CD1c-positive myeloid dendritic cell (primary cell): ENCODE measurements around the gene FTHL17.

ENCODE experiments used
- DNase-seq: peaks from one replicate; pipeline ENCODE4 v3.0.0-alpha.2; 2016; ENCODE audit errors: extremely low spot score

FTHL17 gene

GRCh38 chrX:31071725-31072124 lies at the start of gene FTHL17:
Gene FTHL17, minus strand, starts transcription at chrX:31072041. Its CDS starts 88 bp downstream, at chrX:31071953.
- DNase-seq, result no peak

- no peak for DNase-seq
Observed at GRCh38 chrX:31117266-31117665, 45.4 kb upstream of the FTHL17 start.

GRCh38 chrX:31115398-31115797 lies 43.6 kb upstream of the FTHL17 start:
- no peak for DNase-seq

GRCh38 chrX:31114858-31115257 lies 43.0 kb upstream of the FTHL17 start:
- no peak for DNase-seq

GRCh38 chrX:31112226-31112999 lies 40.6 kb upstream of the FTHL17 start:
- DNase-seq, result no peak

- no peak for DNase-seq
Observed at GRCh38 chrX:31110657-31111056, 38.8 kb upstream of the FTHL17 start.

GRCh38 chrX:31099536-31100090 lies 27.8 kb upstream of the FTHL17 start:
- no peak for DNase-seq

- DNase-seq, result no peak
Observed at GRCh38 chrX:31098079-31098478, 26.2 kb upstream of the FTHL17 start.

GRCh38 chrX:31093639-31093975 lies 21.8 kb upstream of the FTHL17 start:
- DNase-seq, result no peak

- no peak for DNase-seq
Observed at GRCh38 chrX:31092970-31093638, 21.3 kb upstream of the FTHL17 start.

- no peak for DNase-seq
Observed at GRCh38 chrX:31092476-31092875, 20.6 kb upstream of the FTHL17 start.

- no peak for DNase-seq
Observed at GRCh38 chrX:31091819-31092218, 20.0 kb upstream of the FTHL17 start.

GRCh38 chrX:31074522-31074921 lies 2.7 kb upstream of the FTHL17 start:
- DNase-seq, result no peak

GRCh38 chrX:31071262-31071661 lies 579 bp downstream of the FTHL17 start:
- no peak for DNase-seq

GRCh38 chrX:31070057-31070468 lies 1.8 kb downstream of the FTHL17 start:
- no peak for DNase-seq

- DNase-seq, result no peak
Observed at GRCh38 chrX:31063114-31063513, 8.7 kb downstream of the FTHL17 start.

- no peak for DNase-seq
Observed at GRCh38 chrX:31061091-31061490, 10.8 kb downstream of the FTHL17 start.

GRCh38 chrX:31060016-31060415 lies 11.8 kb downstream of the FTHL17 start:
- DNase-seq, result no peak

- DNase-seq, result no peak
Observed at GRCh38 chrX:31058284-31058683, 13.6 kb downstream of the FTHL17 start.

- peak; percentile 10 for DNase-seq
Observed at GRCh38 chrX:31057691-31058090, 14.2 kb downstream of the FTHL17 start.

GRCh38 chrX:31057291-31057690 lies 14.6 kb downstream of the FTHL17 start:
- no peak for DNase-seq

GRCh38 chrX:31053621-31054020 lies 18.2 kb downstream of the FTHL17 start:
- no peak for DNase-seq

GRCh38 chrX:31039327-31039711 lies 32.5 kb downstream of the FTHL17 start:
- DNase-seq, result no peak
